ENCODE measurements around the gene BARD1. TPM values are rescaled to one million over a fixed set of nuclear protein-coding genes. Genes with fewer than 3 reads are reported as not detected.

BARD1 gene
- total RNA-seq, result 10 to 100 TPM in 3 of 6 donors, 1 to 10 TPM in 3; 4.4 to 15.0 (median 10.6) TPM

DNA sequence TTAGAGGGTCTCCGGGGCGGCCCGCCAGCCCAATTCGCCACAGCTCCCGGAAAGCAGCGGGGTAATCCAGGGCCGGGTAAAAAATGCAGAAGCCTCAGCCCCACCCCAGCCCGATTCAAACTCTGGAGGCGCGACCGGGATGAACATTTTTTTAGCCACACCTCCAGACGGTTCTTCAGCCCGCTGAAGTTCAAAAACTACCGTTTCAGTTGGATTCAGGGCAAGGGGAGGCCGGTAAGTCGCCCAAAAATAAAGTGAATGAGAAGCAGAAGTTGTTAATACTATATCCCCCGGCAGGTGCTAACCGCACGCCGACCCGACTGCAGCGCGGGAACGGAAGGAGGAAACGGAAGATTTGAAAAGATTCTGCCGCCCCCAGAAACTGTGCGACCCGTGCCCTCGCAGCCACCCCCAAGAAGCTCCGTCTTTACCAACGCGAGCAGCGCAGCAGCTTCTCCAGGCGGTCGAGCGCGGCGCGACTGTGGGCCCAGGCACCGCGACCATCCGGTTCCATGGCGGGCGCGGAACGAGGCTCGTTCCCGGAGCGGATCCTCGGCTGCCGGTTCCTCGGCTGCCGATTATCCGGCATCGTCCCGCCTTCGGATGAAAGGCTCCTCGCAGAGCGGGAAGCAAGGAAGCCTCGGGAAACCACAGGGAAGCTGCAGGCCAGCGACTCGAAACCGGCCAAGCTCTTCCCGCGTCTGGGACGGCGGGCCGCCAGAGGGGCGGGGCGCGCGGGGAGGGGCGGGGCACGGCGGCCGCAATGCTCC is at the start of gene BARD1:
Gene BARD1 (minus strand): TSS at position 703 of the 770 bp plus-strand sequence. CDS start 114 bp downstream, at position 589.
- H3K27ac ChIP-seq, result peak within 1 kb of the TSS; percentile 81 to 94 (median 87)
- peak; percentile 60 to 82 for ATAC-seq (ENCODE audit: low FRiP score in 2 of 2)
- TF ChIP-seq POLR2AphosphoS5 (IDR thresholded peaks at IDR 0.05) (peak; percentile 15 to 69), EP300 (IDR thresholded peaks at IDR 0.05) (no peak), CTCF (IDR thresholded peaks at IDR 0.05) (peak in 1 of 6 experiments; percentile 17), POLR2A (IDR thresholded peaks at IDR 0.05) (peak in 2 of 4 donors; percentile 12 to 31)

DNA sequence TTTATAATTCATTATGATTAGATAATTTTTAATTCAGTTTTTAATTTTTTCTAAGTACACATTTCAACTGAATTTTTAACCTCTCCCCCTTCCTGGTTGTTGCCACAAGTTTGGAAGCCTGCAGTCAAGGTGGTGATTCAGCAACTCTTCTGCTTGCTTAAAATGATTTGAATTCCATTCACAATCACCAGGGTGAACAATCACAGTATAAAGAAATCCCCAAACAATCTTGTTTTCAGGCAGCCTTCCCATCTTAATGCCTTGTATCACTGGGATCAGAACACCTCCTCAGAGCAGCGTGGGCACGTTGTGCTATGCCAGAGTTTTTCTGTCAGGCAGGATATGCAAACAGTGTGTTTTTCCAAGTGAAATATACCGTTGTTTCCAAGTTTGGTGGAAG is 46.7 kb upstream of the BARD1 start:
- no peaks in the 10 kb centered on the region for H3K36me3 ChIP-seq
- no peaks in the 10 kb centered on the region for H3K27me3 ChIP-seq
- WGBS, 2 donors, result 68 to 69% methylated on average over 3 of the region's 3 CpGs
- no peaks in the 10 kb centered on the region for H3K4me1 ChIP-seq
- H3K4me3 ChIP-seq, result no peak overlapping the region
- H3K27ac ChIP-seq, result no peak overlapping the region
- TF ChIP-seq POLR2AphosphoS5 (IDR thresholded peaks at IDR 0.05) (no peak), POLR2A (IDR thresholded peaks at IDR 0.05) (no peak), CTCF (IDR thresholded peaks at IDR 0.05) (no peak), EP300 (IDR thresholded peaks at IDR 0.05) (no peak)
- no peak for ATAC-seq (ENCODE audit: low FRiP score in 2 of 2)
- DNase-seq, result no peak
- H3K9me3 ChIP-seq, result no peaks in the 10 kb centered on the region

More for the DNA sequence above, at the start of gene BARD1:
- Histone ChIP-seq H3K4me1 (peaks cover 10 to 24% (median 13%) of the 10 kb centered on the region in 4 donors), H3K9me3 (no peaks in the 10 kb centered on the region), H3K27me3 (no peaks in the 10 kb centered on the region), H3K4me3 (peak within 1 kb of the TSS; percentile 60 to 94 (median 78)), H3K36me3 (no peaks in the 10 kb centered on the region)
- 1% methylated on average over 69 to 75 of the region's 76 CpGs for WGBS, 2 donors
- peak; percentile 76 to 88 for DNase-seq

DNA sequence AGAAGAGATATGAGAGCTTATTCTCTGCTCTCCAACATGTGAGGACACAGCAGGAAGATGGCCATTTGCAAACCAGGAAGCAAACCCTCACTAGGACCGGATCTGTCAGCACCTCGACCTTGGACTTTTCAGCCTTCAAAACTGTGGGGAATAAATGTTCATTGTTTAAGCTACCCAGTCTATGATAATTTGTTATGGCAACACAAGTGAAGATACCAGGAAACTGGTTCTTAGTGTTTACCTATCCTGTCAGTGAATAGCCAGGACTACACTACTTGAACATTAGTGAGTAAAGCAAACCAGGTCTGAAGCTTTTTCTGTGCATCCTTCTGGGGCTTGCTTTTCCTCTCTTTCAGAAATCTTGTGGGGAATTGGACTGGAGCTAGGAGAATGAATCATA is 44.4 kb upstream of the BARD1 start:
- no peaks in the 10 kb centered on the region for H3K9me3 ChIP-seq
- H3K4me3 ChIP-seq, result no peak overlapping the region
- 68 to 84% methylated on average over 2 of the region's 2 CpGs for WGBS, 2 donors
- no peak for ATAC-seq (ENCODE audit: low FRiP score in 2 of 2)
- no peak overlapping the region for H3K27ac ChIP-seq
- no peaks in the 10 kb centered on the region for H3K27me3 ChIP-seq
- no peaks in the 10 kb centered on the region for H3K36me3 ChIP-seq
- DNase-seq, result no peak
- no peak for TF ChIP-seq POLR2AphosphoS5 (IDR thresholded peaks at IDR 0.05)
- no peak for TF ChIP-seq EP300 (IDR thresholded peaks at IDR 0.05)
- no peak for TF ChIP-seq CTCF (IDR thresholded peaks at IDR 0.05)
- no peak for TF ChIP-seq POLR2A (IDR thresholded peaks at IDR 0.05)
- no peaks in the 10 kb centered on the region for H3K4me1 ChIP-seq

DNA sequence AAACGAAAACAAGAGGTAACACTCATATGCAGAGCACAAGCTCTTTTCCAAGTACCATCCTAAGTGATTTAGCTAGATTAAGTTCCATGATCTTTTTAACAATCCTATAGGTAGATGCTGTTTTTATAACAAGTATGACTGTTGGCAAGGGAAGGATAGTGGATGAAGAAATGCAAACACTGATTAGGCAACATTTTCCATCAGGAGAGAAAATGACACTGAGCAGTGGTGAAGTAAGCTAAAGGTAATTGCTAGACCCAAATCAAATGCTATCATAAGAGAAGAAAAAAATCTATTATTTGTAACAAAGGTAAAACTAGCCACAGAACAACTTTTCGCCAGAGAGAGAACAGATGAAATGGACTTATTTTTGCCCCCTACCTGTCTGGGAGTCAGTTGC is 34.3 kb upstream of the BARD1 start:
- no peak for ATAC-seq (ENCODE audit: low FRiP score in 2 of 2)
- peaks cover 0 to 11% (median 0%) of the 10 kb centered on the region in 4 donors for H3K9me3 ChIP-seq
- no peak overlapping the region for H3K27ac ChIP-seq
- H3K36me3 ChIP-seq, result no peaks in the 10 kb centered on the region
- TF ChIP-seq CTCF (IDR thresholded peaks at IDR 0.05), result no peak
- no peak for TF ChIP-seq EP300 (IDR thresholded peaks at IDR 0.05)
- TF ChIP-seq POLR2AphosphoS5 (IDR thresholded peaks at IDR 0.05), result no peak
- no peak for TF ChIP-seq POLR2A (IDR thresholded peaks at IDR 0.05)
- WGBS, 2 donors, result 87 to 93% methylated on average over 2 of the region's 2 CpGs
- H3K27me3 ChIP-seq, result no peaks in the 10 kb centered on the region
- no peaks in the 10 kb centered on the region for H3K4me1 ChIP-seq
- DNase-seq, result no peak
- no peak overlapping the region for H3K4me3 ChIP-seq

Measured in upper lobe of left lung (tissue), 6 donors.